Mesendoderm (in vitro differentiated cells): Measurements from ENCODE around the gene CD34.

Experiments used
- DNase-seq: peaks from one replicate; pipeline ENCODE4 v3.0.0; 2013
- H2AK5ac ChIP-seq: 2 replicates; pipeline ENCODE4 v1.6.1; 2013; ENCODE audit warnings: low read length, inconsistent platforms
- H2BK120ac ChIP-seq: 2 replicates; pipeline ENCODE4 v1.6.1; 2013; ENCODE audit warnings: low read depth, mild to moderate bottlenecking, low read length, moderate library complexity, mixed read lengths
- H2BK15ac ChIP-seq: replicated peaks from 2 replicates; pipeline ENCODE4 v1.6.1; 2013; ENCODE audit warnings: low read depth, mild to moderate bottlenecking, moderate library complexity
- H2BK5ac ChIP-seq: 2 replicates; pipeline ENCODE4 v1.6.1; 2013; ENCODE audit warnings: low read length, inconsistent platforms
- H3K18ac ChIP-seq: 2 replicates; pipeline ENCODE4 v1.6.1; 2013; ENCODE audit warnings: mild to moderate bottlenecking, low read length, mixed read lengths
- H3K23ac ChIP-seq: one replicate; pipeline ENCODE4 v1.6.1; 2013; ENCODE audit warnings: low read length
- H3K27ac ChIP-seq: 2 replicates; pipeline ENCODE4 v1.5.1; 2013; ENCODE audit warnings: low read depth, mild to moderate bottlenecking, inconsistent platforms, low read length, moderate library complexity
- H3K27me3 ChIP-seq: 2 replicates; pipeline ENCODE4 v1.6.1; 2013; ENCODE audit warnings: low read length, control low read depth, mild to moderate bottlenecking, inconsistent platforms; ENCODE audit not compliant: insufficient read depth, poor library complexity
- H3K36me3 ChIP-seq: 2 replicates; pipeline ENCODE4 v1.6.1; 2013; ENCODE audit warnings: low read length, inconsistent platforms; ENCODE audit not compliant: control insufficient read depth, insufficient read depth
- H3K4ac ChIP-seq: one replicate; pipeline ENCODE4 v1.6.1; 2013; ENCODE audit warnings: low read depth, mild to moderate bottlenecking, low read length, moderate library complexity
- H3K4me1 ChIP-seq: 2 replicates; pipeline ENCODE4 v1.6.1; 2013; ENCODE audit warnings: low read depth, low read length, inconsistent platforms; ENCODE audit not compliant: control insufficient read depth
- H3K4me2 ChIP-seq: 2 replicates; pipeline ENCODE4 v1.6.1; 2013; ENCODE audit warnings: low read length
- H3K4me3 ChIP-seq: 2 replicates; pipeline ENCODE4 v1.5.1; 2013; ENCODE audit warnings: mild to moderate bottlenecking, low read length
- H3K56ac ChIP-seq: one replicate; pipeline ENCODE4 v1.6.1; 2013; ENCODE audit warnings: low read length
- H3K79me1 ChIP-seq: 2 replicates; pipeline ENCODE4 v1.6.1; 2013; ENCODE audit warnings: low read length, inconsistent platforms
- H3K79me2 ChIP-seq: 2 replicates; pipeline ENCODE4 v1.6.1; 2013; ENCODE audit warnings: mild to moderate bottlenecking, low read length; ENCODE audit not compliant: control insufficient read depth, insufficient read depth
- H3K9ac ChIP-seq: 2 replicates; pipeline ENCODE4 v1.6.1; 2013; ENCODE audit warnings: low read length, inconsistent platforms
- H4K5ac ChIP-seq: one replicate; pipeline ENCODE4 v1.6.1; 2013; ENCODE audit warnings: low read length
- H4K8ac ChIP-seq: one replicate; pipeline ENCODE4 v1.6.1; 2013; ENCODE audit warnings: low read depth, mild to moderate bottlenecking, control low read depth, low read length, moderate library complexity
- WGBS: extraction: QIAGEN DNeasy Blood & Tissue Kit; methylation state at CpG from one replicate; pipeline ENCODE4 v1.1.7; 2013; ENCODE audit warnings: low lambda C conversion rate, missing lambda C conversion rate; ENCODE audit not compliant: insufficient coverage; ENCODE audit errors: extremely low coverage; 5-methylcytosine and 5-hydroxymethylcytosine counted together

Gene CD34

GRCh38 chr1:207836591-207837347 lies 74.2 kb downstream of the CD34 start:
- Histone ChIP-seq H3K4me1 (no peaks in the 10 kb centered on the region), H3K79me1 (no peaks in the 10 kb centered on the region), H4K8ac (no peak overlapping the region), H3K36me3 (no peaks in the 10 kb centered on the region), H3K27me3 (no peaks in the 10 kb centered on the region), H3K18ac (no peak overlapping the region), H2BK120ac (no peak overlapping the region), H3K56ac (no peak overlapping the region), H3K23ac (no peak overlapping the region), H2BK5ac (no peak overlapping the region), H2BK15ac (no peak overlapping the region), H4K5ac (no peak overlapping the region), H3K4ac (no peak overlapping the region), H3K9ac (no peak overlapping the region), H3K79me2 (no peaks in the 10 kb centered on the region), H3K27ac (no peak overlapping the region), H3K4me2 (no peak overlapping the region), H3K4me3 (no peak overlapping the region), H2AK5ac (no peak overlapping the region)
- no peak for DNase-seq
- no CpG with 5 or more reads among the region's 15 CpGs for WGBS

GRCh38 chr1:207835958-207836357 lies 75.0 kb downstream of the CD34 start:
- H3K23ac ChIP-seq: no peak overlapping the region
- no peak overlapping the region for H3K18ac ChIP-seq
- no peak overlapping the region for H3K4me2 ChIP-seq
- H2BK120ac ChIP-seq: no peak overlapping the region
- WGBS: no CpG with 5 or more reads among the region's 6 CpGs
- H2BK5ac ChIP-seq: no peak overlapping the region
- H3K9ac ChIP-seq: no peak overlapping the region
- H3K79me1 ChIP-seq: no peaks in the 10 kb centered on the region
- no peak overlapping the region for H4K5ac ChIP-seq
- no peak overlapping the region for H4K8ac ChIP-seq
- H3K27ac ChIP-seq: no peak overlapping the region
- H3K56ac ChIP-seq: no peak overlapping the region
- H3K4me3 ChIP-seq: no peak overlapping the region
- no peaks in the 10 kb centered on the region for H3K4me1 ChIP-seq
- no peak overlapping the region for H2AK5ac ChIP-seq
- no peaks in the 10 kb centered on the region for H3K79me2 ChIP-seq
- no peak overlapping the region for H2BK15ac ChIP-seq
- H3K27me3 ChIP-seq: no peaks in the 10 kb centered on the region
- no peaks in the 10 kb centered on the region for H3K36me3 ChIP-seq
- H3K4ac ChIP-seq: no peak overlapping the region
- DNase-seq: no peak

GRCh38 chr1:207833956-207834660 lies 76.8 kb downstream of the CD34 start:
- Histone ChIP-seq H3K4ac (no peak overlapping the region), H2BK15ac (no peak overlapping the region), H3K4me1 (no peaks in the 10 kb centered on the region), H2BK120ac (no peak overlapping the region), H3K79me1 (no peaks in the 10 kb centered on the region), H3K4me3 (no peak overlapping the region), H4K8ac (no peak overlapping the region), H3K56ac (no peak overlapping the region), H3K79me2 (no peaks in the 10 kb centered on the region), H3K18ac (no peak overlapping the region), H4K5ac (no peak overlapping the region), H3K27ac (no peak overlapping the region), H3K36me3 (no peaks in the 10 kb centered on the region), H3K4me2 (no peak overlapping the region), H2AK5ac (no peak overlapping the region), H2BK5ac (no peak overlapping the region), H3K23ac (no peak overlapping the region), H3K27me3 (no peaks in the 10 kb centered on the region), H3K9ac (no peak overlapping the region)
- WGBS: no CpG with 5 or more reads among the region's 7 CpGs
- no peak for DNase-seq

GRCh38 chr1:207833381-207833780 lies 77.5 kb downstream of the CD34 start:
- Histone ChIP-seq H3K79me2 (no peaks in the 10 kb centered on the region), H2AK5ac (no peak overlapping the region), H3K18ac (no peak overlapping the region), H2BK5ac (no peak overlapping the region), H3K27me3 (no peaks in the 10 kb centered on the region), H3K4me1 (no peaks in the 10 kb centered on the region), H3K23ac (no peak overlapping the region), H3K79me1 (no peaks in the 10 kb centered on the region), H2BK120ac (no peak overlapping the region), H3K36me3 (no peaks in the 10 kb centered on the region), H3K56ac (no peak overlapping the region), H4K8ac (no peak overlapping the region), H3K4ac (no peak overlapping the region), H3K4me2 (no peak overlapping the region), H4K5ac (no peak overlapping the region), H3K27ac (no peak overlapping the region), H3K9ac (no peak overlapping the region), H2BK15ac (no peak overlapping the region), H3K4me3 (no peak overlapping the region)
- WGBS: no CpG with 5 or more reads among the region's 6 CpGs
- DNase-seq: no peak

GRCh38 chr1:207832796-207833195 lies 78.1 kb downstream of the CD34 start:
- WGBS: no CpG with 5 or more reads among the region's 8 CpGs
- H4K5ac ChIP-seq: no peak overlapping the region
- H2BK5ac ChIP-seq: no peak overlapping the region
- H3K4me1 ChIP-seq: no peaks in the 10 kb centered on the region
- H3K18ac ChIP-seq: no peak overlapping the region
- DNase-seq: no peak
- no peak overlapping the region for H2BK15ac ChIP-seq
- no peak overlapping the region for H3K27ac ChIP-seq
- no peaks in the 10 kb centered on the region for H3K36me3 ChIP-seq
- H2BK120ac ChIP-seq: no peak overlapping the region
- no peak overlapping the region for H3K4ac ChIP-seq
- no peaks in the 10 kb centered on the region for H3K79me1 ChIP-seq
- H3K56ac ChIP-seq: no peak overlapping the region
- H3K23ac ChIP-seq: no peak overlapping the region
- no peaks in the 10 kb centered on the region for H3K27me3 ChIP-seq
- no peak overlapping the region for H3K9ac ChIP-seq
- no peak overlapping the region for H3K4me2 ChIP-seq
- no peak overlapping the region for H4K8ac ChIP-seq
- H3K79me2 ChIP-seq: no peaks in the 10 kb centered on the region
- no peak overlapping the region for H2AK5ac ChIP-seq
- H3K4me3 ChIP-seq: no peak overlapping the region
